Measurements from ENCODE around the gene NLRC3. TPM values are rescaled to one million over a fixed set of nuclear protein-coding genes. Genes with fewer than 3 reads are reported as not detected.

Gene NLRC3
- total RNA-seq, 4 donors from 2014 or later: 0.59 to 0.90 (median 0.75) TPM

- no peak for DNase-seq (ENCODE audit: low spot score in 2 of 2)
- no peak overlapping the region for H3K4me3 ChIP-seq
- no peaks in the 10 kb centered on the region for H3K4me1 ChIP-seq
- 90 to 93% methylated on average over 14 to 15 of the region's 15 CpGs for WGBS, 2 donors
- TF ChIP-seq EP300 (IDR thresholded peaks at IDR 0.05): no peak
- no peak for TF ChIP-seq POLR2A (IDR thresholded peaks at IDR 0.05)
- TF ChIP-seq, protein P1, sequence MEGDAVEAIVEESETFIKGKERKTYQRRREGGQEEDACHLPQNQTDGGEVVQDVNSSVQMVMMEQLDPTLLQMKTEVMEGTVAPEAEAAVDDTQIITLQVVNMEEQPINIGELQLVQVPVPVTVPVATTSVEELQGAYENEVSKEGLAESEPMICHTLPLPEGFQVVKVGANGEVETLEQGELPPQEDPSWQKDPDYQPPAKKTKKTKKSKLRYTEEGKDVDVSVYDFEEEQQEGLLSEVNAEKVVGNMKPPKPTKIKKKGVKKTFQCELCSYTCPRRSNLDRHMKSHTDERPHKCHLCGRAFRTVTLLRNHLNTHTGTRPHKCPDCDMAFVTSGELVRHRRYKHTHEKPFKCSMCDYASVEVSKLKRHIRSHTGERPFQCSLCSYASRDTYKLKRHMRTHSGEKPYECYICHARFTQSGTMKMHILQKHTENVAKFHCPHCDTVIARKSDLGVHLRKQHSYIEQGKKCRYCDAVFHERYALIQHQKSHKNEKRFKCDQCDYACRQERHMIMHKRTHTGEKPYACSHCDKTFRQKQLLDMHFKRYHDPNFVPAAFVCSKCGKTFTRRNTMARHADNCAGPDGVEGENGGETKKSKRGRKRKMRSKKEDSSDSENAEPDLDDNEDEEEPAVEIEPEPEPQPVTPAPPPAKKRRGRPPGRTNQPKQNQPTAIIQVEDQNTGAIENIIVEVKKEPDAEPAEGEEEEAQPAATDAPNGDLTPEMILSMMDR (IDR thresholded peaks at IDR 0.05): no peak
- H3K27me3 ChIP-seq: no peaks in the 10 kb centered on the region
- H3K36me3 ChIP-seq: peaks cover 0 to 12% (median 0%) of the 10 kb centered on the region in 3 donors
- no peaks in the 10 kb centered on the region for H3K9me3 ChIP-seq
- no peak overlapping the region for H3K27ac ChIP-seq
These were observed 28.3 kb downstream of the NLRC3 start for GRCh38 chr16:3548859-3549258.

GRCh38 chr16:3548445-3548844 lies 28.8 kb downstream of the NLRC3 start:
- WGBS, 2 donors: 79 to 80% methylated on average over 10 of the region's 10 CpGs
- Histone ChIP-seq H3K4me3 (no peak overlapping the region), H3K36me3 (peaks cover 0 to 12% (median 0%) of the 10 kb centered on the region in 3 donors), H3K27ac (no peak overlapping the region), H3K9me3 (no peaks in the 10 kb centered on the region), H3K27me3 (no peaks in the 10 kb centered on the region), H3K4me1 (no peaks in the 10 kb centered on the region)
- DNase-seq (ENCODE audit: low spot score in 2 of 2): no peak
- no peak for TF ChIP-seq POLR2A (IDR thresholded peaks at IDR 0.05)
- TF ChIP-seq, protein P1 (IDR thresholded peaks at IDR 0.05): no peak
- TF ChIP-seq EP300 (IDR thresholded peaks at IDR 0.05): no peak

GRCh38 chr16:3546986-3547682 lies 30.1 kb downstream of the NLRC3 start:
- Histone ChIP-seq H3K4me1 (no peaks in the 10 kb centered on the region), H3K27ac (no peak overlapping the region), H3K36me3 (peaks cover 0 to 17% (median 0%) of the 10 kb centered on the region in 3 donors), H3K4me3 (no peak overlapping the region), H3K9me3 (no peaks in the 10 kb centered on the region), H3K27me3 (no peaks in the 10 kb centered on the region)
- WGBS, 2 donors: 76 to 77% methylated on average over 15 of the region's 15 CpGs
- TF ChIP-seq EP300 (IDR thresholded peaks at IDR 0.05) (no peak), POLR2A (IDR thresholded peaks at IDR 0.05) (no peak)
- TF ChIP-seq, protein P1 (IDR thresholded peaks at IDR 0.05): no peak
- DNase-seq (ENCODE audit: low spot score in 2 of 2): no peak

DNA sequence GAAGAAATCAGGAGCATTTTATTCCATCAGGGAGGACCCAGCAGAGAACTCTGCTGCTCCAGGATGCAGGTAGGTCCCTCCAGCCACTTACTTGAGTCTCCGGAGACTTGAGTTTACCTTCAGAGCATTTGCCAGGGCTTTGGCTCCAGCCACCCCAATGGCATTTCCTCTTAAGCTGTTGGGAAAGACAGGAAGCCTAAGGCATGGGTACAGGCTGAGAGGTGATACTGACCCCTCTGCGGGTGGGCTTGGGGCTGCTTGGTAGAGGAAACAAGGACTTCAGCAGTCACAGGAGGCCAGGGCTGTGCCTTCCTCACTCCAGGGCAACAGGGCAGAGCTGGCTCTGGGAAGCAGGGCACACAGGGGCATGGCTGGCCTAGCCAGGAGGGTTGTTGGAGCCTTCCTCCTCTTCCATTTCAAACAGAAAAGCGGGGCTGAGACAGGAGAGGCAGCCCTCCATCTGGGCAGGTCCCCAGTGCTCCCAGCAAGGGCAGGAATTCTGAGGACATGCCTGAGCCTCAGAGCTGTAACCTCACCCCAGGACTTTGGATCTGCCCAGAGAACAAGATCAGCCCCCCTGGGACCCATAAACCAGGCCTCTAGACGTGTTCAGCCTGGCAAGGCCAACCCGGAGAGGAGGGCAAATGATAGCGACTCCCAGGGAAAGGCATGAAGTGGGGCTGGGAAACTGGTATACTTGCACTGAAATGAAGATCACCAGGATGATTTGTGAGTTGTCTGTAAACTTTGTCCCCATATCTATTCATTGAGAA lies 34.4 kb downstream of the NLRC3 start:
- Histone ChIP-seq H3K36me3 (peaks cover 0 to 45% (median 0%) of the 10 kb centered on the region in 3 donors), H3K27me3 (no peaks in the 10 kb centered on the region), H3K4me1 (no peaks in the 10 kb centered on the region), H3K27ac (no peak overlapping the region), H3K9me3 (no peaks in the 10 kb centered on the region), H3K4me3 (no peak overlapping the region)
- 73 to 86% methylated on average over 6 of the region's 6 CpGs for WGBS, 2 donors
- TF ChIP-seq, protein P1 (IDR thresholded peaks at IDR 0.05): no peak
- no peak for TF ChIP-seq POLR2A (IDR thresholded peaks at IDR 0.05)
- TF ChIP-seq EP300 (IDR thresholded peaks at IDR 0.05): no peak
- no peak for DNase-seq (ENCODE audit: low spot score in 2 of 2)
